Fibroblast of skin of back (primary cell): ENCODE measurements around the gene MED9.
A peak's percentile ranks its signal among the peaks of the same experiment; 100 is the strongest.
"Not testable (repeated sequence)": the region's sequence is repeated elsewhere in the genome, so short reads cannot be mapped to it uniquely, and the experiment has no call there.

Source experiments
- DNase-seq: peaks from one replicate; pipeline ENCODE4 v3.0.0-alpha.2; 2013

The MED9 gene

GRCh38 chr17:17455173-17455572, 21.6 kb upstream of the MED9 start:
- no peak for DNase-seq

GRCh38 chr17:17456251-17456650, 20.5 kb upstream of the MED9 start:
- DNase-seq = no peak

- DNase-seq = no peak
These were observed 19.1 kb upstream of the MED9 start for GRCh38 chr17:17457680-17458079.

GRCh38 chr17:17460038-17460437, 16.8 kb upstream of the MED9 start:
- no peak for DNase-seq

GRCh38 chr17:17462048-17462824, 14.6 kb upstream of the MED9 start:
- DNase-seq = no peak

- no peak for DNase-seq
These were observed 13.0 kb upstream of the MED9 start for GRCh38 chr17:17463821-17464220.

GRCh38 chr17:17465878-17466277, 10.9 kb upstream of the MED9 start:
- not testable (repeated sequence) for DNase-seq

GRCh38 chr17:17466511-17466910, 10.3 kb upstream of the MED9 start:
- DNase-seq = no peak

- no peak for DNase-seq
These were observed 9.8 kb upstream of the MED9 start for GRCh38 chr17:17467016-17467415.

GRCh38 chr17:17467720-17468119, 9.1 kb upstream of the MED9 start:
- no peak for DNase-seq

- DNase-seq = no peak
These were observed 8.4 kb upstream of the MED9 start for GRCh38 chr17:17468217-17469010.

- DNase-seq = no peak
These were observed 7.4 kb upstream of the MED9 start for GRCh38 chr17:17469358-17469757.

- DNase-seq = no peak
These were observed 6.8 kb upstream of the MED9 start for GRCh38 chr17:17469996-17470395.

- DNase-seq = no peak
These were observed 4.4 kb upstream of the MED9 start for GRCh38 chr17:17472333-17472920.

GRCh38 chr17:17474341-17474740, 2.5 kb upstream of the MED9 start:
- DNase-seq = no peak

GRCh38 chr17:17479209-17479608, 2.4 kb downstream of the MED9 start:
- DNase-seq = no peak

GRCh38 chr17:17480593-17481148, 3.9 kb downstream of the MED9 start:
- DNase-seq = no peak

- DNase-seq = no peak
These were observed 5.1 kb downstream of the MED9 start for GRCh38 chr17:17481860-17482259.

GRCh38 chr17:17484451-17484899, 7.7 kb downstream of the MED9 start:
- peak; percentile 7 for DNase-seq

GRCh38 chr17:17485420-17485819, 8.6 kb downstream of the MED9 start:
- no peak for DNase-seq

GRCh38 chr17:17486416-17486815, 9.6 kb downstream of the MED9 start:
- not testable (repeated sequence) for DNase-seq

- no peak for DNase-seq
These were observed 11.2 kb downstream of the MED9 start for GRCh38 chr17:17487998-17488397.

GRCh38 chr17:17491031-17491471, 14.3 kb downstream of the MED9 start:
- no peak for DNase-seq
